ENCODE data around the gene ASPSCR1. TPM values are rescaled to one million over a fixed set of nuclear protein-coding genes. Genes with fewer than 3 reads are reported as not detected.

ASPSCR1 gene
- total RNA-seq, 2 donors from 2014 or later = 14.1 to 18.8 TPM

DNA sequence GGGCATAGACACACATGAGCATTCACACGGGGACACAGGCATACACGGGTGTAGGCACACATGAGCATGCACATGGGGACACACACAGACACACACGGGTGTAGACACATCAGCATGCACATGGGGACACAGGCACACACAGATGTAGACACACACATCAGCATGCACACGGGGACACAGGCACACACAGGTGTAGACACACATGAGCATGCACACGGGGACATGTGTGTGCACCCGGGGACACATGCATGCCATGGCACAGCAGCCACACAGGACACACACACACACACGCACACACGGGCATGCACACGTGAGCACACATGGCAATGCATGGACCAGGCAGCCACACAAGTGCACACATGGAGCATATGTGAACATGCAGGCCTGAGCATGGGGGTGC, 65.2 kb downstream of the ASPSCR1 start:
- Histone ChIP-seq H3K27me3 (no peaks in the 10 kb centered on the region), H3K4me1 (peaks cover 0 to 4% of the 10 kb centered on the region in 2 donors), H3K27ac (no peak overlapping the region)

DNA sequence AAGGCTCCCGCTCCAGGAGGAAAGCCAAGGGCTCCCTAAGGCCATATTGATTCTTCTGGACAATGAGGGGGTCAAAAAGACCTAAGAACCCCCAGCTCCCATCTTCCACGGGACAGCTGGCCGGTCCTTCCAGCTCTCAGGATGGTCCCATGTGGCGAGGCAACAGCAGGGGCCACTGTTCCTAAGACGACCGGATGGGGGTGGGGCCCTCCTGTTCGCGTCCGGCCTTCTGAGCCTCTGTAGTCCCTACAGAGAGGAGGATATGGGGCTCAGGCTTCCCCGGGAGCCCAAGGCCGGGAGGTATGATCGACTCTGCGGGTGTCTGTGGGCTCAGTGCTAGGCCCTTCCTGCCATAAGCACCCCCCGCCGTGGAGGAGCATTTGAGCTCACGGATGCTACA, 66.1 kb downstream of the ASPSCR1 start:
- Histone ChIP-seq H3K36me3 (peaks cover 4% of the 10 kb centered on the region), H3K27me3 (no peaks in the 10 kb centered on the region), H3K4me1 (no peaks in the 10 kb centered on the region), H3K27ac (no peak overlapping the region), H3K4me3 (no peak overlapping the region), H3K9me3 (no peaks in the 10 kb centered on the region)
- no peak for DNase-seq (ENCODE audit: low spot score)
- TF ChIP-seq, protein P1, sequence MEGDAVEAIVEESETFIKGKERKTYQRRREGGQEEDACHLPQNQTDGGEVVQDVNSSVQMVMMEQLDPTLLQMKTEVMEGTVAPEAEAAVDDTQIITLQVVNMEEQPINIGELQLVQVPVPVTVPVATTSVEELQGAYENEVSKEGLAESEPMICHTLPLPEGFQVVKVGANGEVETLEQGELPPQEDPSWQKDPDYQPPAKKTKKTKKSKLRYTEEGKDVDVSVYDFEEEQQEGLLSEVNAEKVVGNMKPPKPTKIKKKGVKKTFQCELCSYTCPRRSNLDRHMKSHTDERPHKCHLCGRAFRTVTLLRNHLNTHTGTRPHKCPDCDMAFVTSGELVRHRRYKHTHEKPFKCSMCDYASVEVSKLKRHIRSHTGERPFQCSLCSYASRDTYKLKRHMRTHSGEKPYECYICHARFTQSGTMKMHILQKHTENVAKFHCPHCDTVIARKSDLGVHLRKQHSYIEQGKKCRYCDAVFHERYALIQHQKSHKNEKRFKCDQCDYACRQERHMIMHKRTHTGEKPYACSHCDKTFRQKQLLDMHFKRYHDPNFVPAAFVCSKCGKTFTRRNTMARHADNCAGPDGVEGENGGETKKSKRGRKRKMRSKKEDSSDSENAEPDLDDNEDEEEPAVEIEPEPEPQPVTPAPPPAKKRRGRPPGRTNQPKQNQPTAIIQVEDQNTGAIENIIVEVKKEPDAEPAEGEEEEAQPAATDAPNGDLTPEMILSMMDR (IDR thresholded peaks at IDR 0.05) = no peak

More for the DNA sequence above, 65.2 kb downstream of the ASPSCR1 start:
- no peaks in the 10 kb centered on the region for H3K9me3 ChIP-seq
- DNase-seq (ENCODE audit: low spot score) = no peak
- peaks cover 3% of the 10 kb centered on the region for H3K36me3 ChIP-seq
- TF ChIP-seq, protein P1 (IDR thresholded peaks at IDR 0.05) = no peak
- no peak overlapping the region for H3K4me3 ChIP-seq

DNA sequence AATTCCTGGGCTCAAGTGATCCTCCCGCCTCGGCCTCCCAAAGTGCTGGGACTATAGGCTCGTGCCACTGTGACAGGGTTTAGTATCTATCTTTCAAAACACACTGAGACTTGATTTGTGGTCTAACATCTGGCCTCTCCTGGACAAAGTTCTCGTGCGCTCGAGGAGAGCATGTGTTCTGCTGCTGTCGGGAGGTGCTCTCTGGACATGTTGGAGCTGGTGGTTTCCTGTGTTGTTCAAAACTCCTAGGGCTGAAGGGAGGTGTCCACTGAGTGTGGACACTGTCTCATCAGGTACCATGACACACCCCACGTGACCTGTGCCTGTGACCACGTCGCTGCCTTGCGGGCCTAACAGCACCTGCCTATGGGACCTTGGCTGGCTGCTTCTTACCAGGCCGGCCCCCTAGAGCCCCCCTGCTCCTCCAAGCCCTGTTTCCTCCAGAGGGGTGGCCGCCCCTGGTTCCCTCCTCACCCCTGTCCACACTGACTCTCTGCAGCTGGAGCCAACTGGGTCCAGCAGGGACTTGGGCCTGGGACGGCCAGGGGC, 68.6 kb downstream of the ASPSCR1 start:
- H3K36me3 ChIP-seq = peaks cover 15% of the 10 kb centered on the region
- DNase-seq (ENCODE audit: low spot score) = no peak

GRCh38 chr17:82046903-82047302, 69.5 kb downstream of the ASPSCR1 start:
- H3K27me3 ChIP-seq = no peaks in the 10 kb centered on the region
- no peaks in the 10 kb centered on the region for H3K9me3 ChIP-seq
- H3K4me3 ChIP-seq = no peak overlapping the region
- peaks cover 15% of the 10 kb centered on the region for H3K36me3 ChIP-seq
- H3K27ac ChIP-seq = no peak overlapping the region
- TF ChIP-seq, protein P1 (IDR thresholded peaks at IDR 0.05) = no peak
- peaks cover 0 to 16% of the 10 kb centered on the region in 2 donors for H3K4me1 ChIP-seq
- DNase-seq (ENCODE audit: low spot score) = no peak

More for the DNA sequence above, 68.6 kb downstream of the ASPSCR1 start:
- H3K4me1 ChIP-seq = peaks cover 0 to 13% of the 10 kb centered on the region in 2 donors
- no peak overlapping the region for H3K27ac ChIP-seq
- H3K27me3 ChIP-seq = no peaks in the 10 kb centered on the region
- TF ChIP-seq, protein P1 (IDR thresholded peaks at IDR 0.05) = no peak
- H3K4me3 ChIP-seq = no peak overlapping the region
- H3K9me3 ChIP-seq = no peaks in the 10 kb centered on the region

DNA sequence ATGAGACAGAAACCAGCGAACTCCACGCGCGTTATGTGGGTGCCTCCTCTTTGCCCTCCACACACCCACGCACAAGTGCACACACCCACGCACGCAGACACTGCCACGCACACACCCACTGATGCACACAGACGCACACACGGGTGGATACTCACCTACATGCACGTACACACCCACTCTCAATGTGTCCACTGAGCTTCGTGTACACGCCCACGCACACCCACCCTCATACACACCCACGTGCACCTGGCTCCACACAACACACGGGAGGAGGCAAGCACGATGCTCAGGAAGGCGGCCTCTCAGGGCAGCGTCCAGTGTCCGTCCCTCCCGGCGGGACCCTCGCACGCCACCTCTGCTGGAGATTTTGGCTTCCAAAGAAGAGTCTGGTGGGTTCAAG, 70.0 kb downstream of the ASPSCR1 start:
- Histone ChIP-seq H3K36me3 (peaks cover 15% of the 10 kb centered on the region), H3K9me3 (no peaks in the 10 kb centered on the region), H3K4me3 (no peak overlapping the region), H3K4me1 (peaks cover 0 to 19% of the 10 kb centered on the region in 2 donors), H3K27ac (no peak overlapping the region), H3K27me3 (no peaks in the 10 kb centered on the region)
- no peak for DNase-seq (ENCODE audit: low spot score)
- TF ChIP-seq, protein P1 (IDR thresholded peaks at IDR 0.05) = no peak
